ENCODE data around the gene HMGN1. TPM values are rescaled to one million over a fixed set of nuclear protein-coding genes. Genes with fewer than 3 reads are reported as not detected.

Gene HMGN1, protein sequence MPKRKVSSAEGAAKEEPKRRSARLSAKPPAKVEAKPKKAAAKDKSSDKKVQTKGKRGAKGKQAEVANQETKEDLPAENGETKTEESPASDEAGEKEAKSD
- 409 TPM for total RNA-seq (ENCODE audit: unreplicated experiment)
- long read RNA-seq, transcript HMGN1-204 (6 exons, 1,383 nt), result major isoform, 230 of 274 reads
- long read RNA-seq, partial matches to known transcripts, result 26 of 274 reads
- long read RNA-seq, other reads (novel, unspliced or antisense), result 12 of 274 reads

- no peak for TF ChIP-seq CTCF (IDR thresholded peaks at IDR 0.05; ENCODE audit: unreplicated experiment)
- peaks cover 14% of the 10 kb centered on the region for H3K27me3 Mint-ChIP-seq (ENCODE audit: unreplicated experiment)
- H3K4me1 Mint-ChIP-seq (ENCODE audit: unreplicated experiment), result peaks cover 24% of the 10 kb centered on the region
- no peaks in the 10 kb centered on the region for H3K9me3 Mint-ChIP-seq (ENCODE audit: unreplicated experiment)
- H3K36me3 Mint-ChIP-seq (ENCODE audit: low read depth, unreplicated experiment), result peaks cover 33% of the 10 kb centered on the region
- DNase-seq (ENCODE audit: low spot score), result peak; percentile 81
- H3K27ac Mint-ChIP-seq (ENCODE audit: unreplicated experiment), result peak within 1 kb of the TSS; percentile 97
- peak within 1 kb of the TSS; percentile 98 for H3K4me3 Mint-ChIP-seq (ENCODE audit: unreplicated experiment)
These were observed at the start of gene HMGN1 for GRCh38 chr21:39348355-39349210. HMGN1 (minus strand) TSS chr21:39349088; CDS start chr21:39348917, 171 bp downstream.

- Mint-ChIP-seq H3K27me3 (ENCODE audit: unreplicated experiment) (no peaks in the 10 kb centered on the region), H3K4me3 (ENCODE audit: unreplicated experiment) (no peak overlapping the region), H3K36me3 (ENCODE audit: low read depth, unreplicated experiment) (peaks cover 26% of the 10 kb centered on the region), H3K9me3 (ENCODE audit: unreplicated experiment) (no peaks in the 10 kb centered on the region), H3K27ac (ENCODE audit: unreplicated experiment) (no peak overlapping the region), H3K4me1 (ENCODE audit: unreplicated experiment) (no peaks in the 10 kb centered on the region)
- no peak for TF ChIP-seq CTCF (IDR thresholded peaks at IDR 0.05; ENCODE audit: unreplicated experiment)
- DNase-seq (ENCODE audit: low spot score), result no peak
These were observed 48.9 kb upstream of the HMGN1 start for GRCh38 chr21:39397646-39398385.

- H3K4me1 Mint-ChIP-seq (ENCODE audit: unreplicated experiment), result peaks cover 4% of the 10 kb centered on the region
- DNase-seq (ENCODE audit: low spot score), result no peak
- H3K36me3 Mint-ChIP-seq (ENCODE audit: low read depth, unreplicated experiment), result peaks cover 49% of the 10 kb centered on the region
- H3K9me3 Mint-ChIP-seq (ENCODE audit: unreplicated experiment), result no peaks in the 10 kb centered on the region
- no peak overlapping the region for H3K27ac Mint-ChIP-seq (ENCODE audit: unreplicated experiment)
- peaks cover 7% of the 10 kb centered on the region for H3K27me3 Mint-ChIP-seq (ENCODE audit: unreplicated experiment)
- H3K4me3 Mint-ChIP-seq (ENCODE audit: unreplicated experiment), result peak overlapping the region; percentile 70
- TF ChIP-seq CTCF (IDR thresholded peaks at IDR 0.05; ENCODE audit: unreplicated experiment), result no peak
These were observed 44.1 kb upstream of the HMGN1 start for GRCh38 chr21:39392981-39393380.

- no peak overlapping the region for H3K4me3 Mint-ChIP-seq (ENCODE audit: unreplicated experiment)
- H3K4me1 Mint-ChIP-seq (ENCODE audit: unreplicated experiment), result peaks cover 6% of the 10 kb centered on the region
- no peak for TF ChIP-seq CTCF (IDR thresholded peaks at IDR 0.05; ENCODE audit: unreplicated experiment)
- no peak overlapping the region for H3K27ac Mint-ChIP-seq (ENCODE audit: unreplicated experiment)
- peaks cover 7% of the 10 kb centered on the region for H3K27me3 Mint-ChIP-seq (ENCODE audit: unreplicated experiment)
- no peaks in the 10 kb centered on the region for H3K9me3 Mint-ChIP-seq (ENCODE audit: unreplicated experiment)
- DNase-seq (ENCODE audit: low spot score), result no peak
- peaks cover 35% of the 10 kb centered on the region for H3K36me3 Mint-ChIP-seq (ENCODE audit: low read depth, unreplicated experiment)
These were observed 41.4 kb upstream of the HMGN1 start for GRCh38 chr21:39390212-39390765.
